Bone marrow (tissue), 2 donors: Measurements from ENCODE around the gene WFDC5.
A peak's percentile ranks its signal among the peaks of the same experiment; 100 is the strongest.
"Not testable (repeated sequence)": the region's sequence is repeated elsewhere in the genome, so short reads cannot be mapped to it uniquely, and the experiment has no call there.

Source experiments
- DNase-seq, 2 donors: peaks; one replicate each; lab custom pipeline; 2025; lab: John Stamatoyannopoulos, UW

WFDC5 gene, protein sequence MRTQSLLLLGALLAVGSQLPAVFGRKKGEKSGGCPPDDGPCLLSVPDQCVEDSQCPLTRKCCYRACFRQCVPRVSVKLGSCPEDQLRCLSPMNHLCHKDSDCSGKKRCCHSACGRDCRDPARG

DNA sequence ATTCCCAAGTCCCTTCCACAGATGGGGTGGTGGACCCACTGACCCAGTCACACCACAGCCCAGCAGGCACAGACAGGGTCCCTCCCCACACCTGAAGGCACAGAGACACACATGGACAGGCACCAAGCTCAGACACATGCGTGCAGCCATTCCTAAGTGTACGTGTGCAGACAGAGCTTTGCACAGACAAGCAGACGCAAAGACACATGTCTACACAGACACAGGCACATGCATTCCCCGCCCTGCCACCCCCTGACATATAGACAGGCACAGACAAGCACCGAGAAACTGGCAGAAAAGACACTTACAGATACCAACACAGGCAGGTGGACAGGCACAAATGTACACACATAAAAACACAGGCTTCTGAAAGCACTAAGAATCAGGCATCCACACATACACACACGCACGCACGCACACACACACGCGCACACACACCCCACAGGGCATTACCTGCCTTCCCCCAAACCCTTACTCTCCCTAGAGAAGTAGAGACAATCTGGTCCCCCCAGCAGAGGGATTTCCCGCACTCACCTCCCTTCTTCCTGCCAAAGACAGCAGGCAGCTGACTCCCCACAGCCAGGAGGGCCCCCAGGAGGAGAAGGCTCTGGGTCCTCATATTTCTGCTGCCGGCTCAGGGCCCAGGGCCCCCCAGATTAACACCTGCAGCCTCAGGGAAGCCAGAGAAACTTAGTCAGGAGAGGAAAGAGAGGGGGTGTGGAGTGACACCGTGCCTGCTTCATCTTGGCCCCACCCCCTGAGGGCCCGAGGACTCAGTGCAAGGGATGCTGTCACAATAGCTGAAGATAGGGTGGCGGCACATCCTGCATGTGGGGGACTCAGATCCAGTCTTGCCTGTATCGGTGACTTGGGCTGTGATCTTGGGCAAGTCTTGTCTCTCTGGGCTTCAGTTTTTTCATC is at the start of gene WFDC5:
Gene WFDC5 (minus strand): TSS at position 710 of the 921 bp plus-strand sequence. CDS start 91 bp downstream, at position 619.
- DNase-seq, result no peak

DNA sequence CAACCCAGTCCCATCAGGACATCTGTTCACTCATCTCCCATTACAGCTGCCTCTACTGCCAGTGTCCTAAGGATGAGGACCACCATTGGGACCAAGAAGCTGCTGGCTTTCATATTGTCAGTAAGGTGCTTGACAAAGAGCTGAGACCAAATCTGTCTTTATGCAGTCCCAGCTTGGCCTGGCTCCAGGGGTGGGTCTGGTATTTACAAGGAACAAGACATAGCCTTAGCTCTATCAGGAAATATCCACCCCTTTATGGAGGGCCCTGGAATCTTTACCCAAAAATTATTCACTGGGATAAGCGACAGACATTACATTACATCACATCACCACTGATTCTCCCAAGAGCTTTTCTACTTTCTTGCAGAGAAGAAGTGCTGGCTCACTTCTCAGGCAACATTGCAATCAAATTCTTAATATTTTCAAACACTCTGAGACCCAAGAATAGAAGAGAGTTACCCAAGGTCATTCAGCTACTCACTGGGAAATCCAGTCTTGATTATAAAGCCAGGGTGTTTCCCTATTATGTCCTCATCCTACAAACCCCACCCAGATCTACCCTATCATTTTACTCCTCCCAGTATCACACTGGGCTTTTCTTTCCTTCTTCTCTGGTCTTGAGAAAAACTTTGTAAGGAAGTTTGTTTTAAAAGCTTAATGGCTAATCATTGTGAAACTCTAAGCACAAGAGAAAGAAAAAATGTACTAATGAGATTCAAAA is 48.3 kb upstream of the WFDC5 start:
- DNase-seq, result no peak

DNA sequence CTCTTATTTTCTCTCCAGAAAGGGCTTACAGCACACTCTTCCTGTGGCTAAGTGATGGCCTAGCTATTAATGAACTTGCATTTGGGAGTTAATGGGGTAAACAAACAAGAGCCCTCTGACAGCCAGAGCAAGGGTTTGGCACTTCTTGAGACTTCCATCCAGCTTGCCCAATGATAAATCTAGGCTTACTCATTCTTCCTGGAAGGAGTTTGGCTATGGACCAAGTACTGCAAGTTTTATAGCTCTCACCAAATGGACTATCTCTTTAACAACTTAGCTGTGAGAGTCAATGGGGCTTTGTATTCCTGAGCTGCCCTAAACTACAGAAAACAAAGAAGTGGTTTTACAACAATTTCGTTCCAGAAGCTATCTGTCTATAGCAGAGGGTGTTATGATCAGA is 43.0 kb upstream of the WFDC5 start:
- DNase-seq, result no peak

DNA sequence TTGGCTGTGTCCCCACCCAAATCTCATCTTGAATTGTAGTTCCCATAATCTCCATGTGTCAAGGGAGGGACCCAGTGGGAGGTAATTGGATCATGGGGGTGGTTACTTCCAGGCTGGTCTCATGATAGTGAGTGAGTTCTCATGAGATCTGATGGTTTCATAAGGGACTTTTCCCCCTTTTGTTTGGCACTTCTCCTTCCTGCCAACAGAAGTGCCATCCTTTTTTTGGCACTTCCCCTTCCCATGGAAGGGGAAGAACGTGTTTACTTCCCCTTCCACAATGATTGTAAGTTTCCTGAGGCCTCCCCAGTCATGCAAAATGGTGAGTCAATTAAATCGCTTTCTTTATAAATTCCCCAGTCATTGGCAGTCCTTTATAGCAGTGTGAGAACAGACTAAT is 41.7 kb upstream of the WFDC5 start:
- DNase-seq, result no peak

DNA sequence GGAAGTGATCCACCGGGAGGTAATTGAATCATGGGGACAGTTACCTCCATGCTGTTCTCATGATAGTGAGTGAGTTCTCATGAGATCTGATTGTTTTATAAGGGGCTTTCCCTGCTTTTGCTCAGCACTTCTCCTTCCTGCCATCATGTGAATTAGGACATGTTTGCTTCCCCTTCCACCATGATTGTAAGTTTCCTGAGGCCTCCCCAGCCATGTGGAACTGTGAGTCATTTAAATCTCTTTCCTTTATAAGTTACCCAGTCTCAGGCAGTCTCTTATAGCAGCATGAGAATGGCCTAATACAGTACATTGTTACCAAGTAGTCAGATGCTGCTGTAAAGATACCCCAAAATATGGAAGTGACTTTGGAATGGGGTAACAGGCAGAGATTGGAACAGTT is 39.8 kb upstream of the WFDC5 start:
- DNase-seq, result not testable (repeated sequence)

DNA sequence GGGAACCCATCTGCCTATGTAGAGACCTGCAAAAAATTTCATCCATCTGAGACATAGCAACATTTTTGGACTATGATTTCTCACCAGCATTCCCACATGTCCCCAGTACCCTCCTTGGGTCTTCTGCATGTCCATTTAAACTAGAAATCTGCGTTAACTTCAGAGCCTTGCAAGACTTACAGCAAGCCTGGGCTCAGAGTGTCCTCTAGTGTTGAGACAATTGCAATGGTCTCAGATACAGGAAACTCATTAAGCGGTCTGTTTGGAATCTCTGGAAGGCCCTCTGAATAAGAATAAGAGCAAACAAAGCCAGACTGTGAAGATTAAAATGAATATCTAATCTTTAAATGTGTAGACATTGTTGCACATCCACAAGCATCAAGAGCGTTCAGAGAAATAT is 39.2 kb upstream of the WFDC5 start:
- no peak for DNase-seq

DNA sequence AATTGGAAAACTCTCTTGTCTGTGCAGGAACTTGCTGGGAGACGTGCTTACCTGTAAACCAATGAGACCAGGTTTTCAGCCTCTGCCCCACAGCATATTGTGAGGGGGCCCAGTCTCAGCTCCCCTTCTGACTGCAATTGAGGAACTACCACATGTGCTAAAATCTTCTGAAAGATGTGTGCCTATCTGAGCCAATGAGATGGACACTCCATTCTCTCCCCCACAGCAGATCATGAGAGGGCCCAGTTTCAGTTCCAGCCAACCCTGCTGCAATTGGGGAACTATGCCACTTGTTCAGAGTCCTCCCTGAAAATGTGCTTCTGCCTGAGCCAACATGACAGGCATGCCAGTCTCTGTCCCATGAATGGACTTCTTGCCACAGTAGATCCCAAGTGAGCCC is 38.8 kb upstream of the WFDC5 start:
- DNase-seq, result no peak

DNA sequence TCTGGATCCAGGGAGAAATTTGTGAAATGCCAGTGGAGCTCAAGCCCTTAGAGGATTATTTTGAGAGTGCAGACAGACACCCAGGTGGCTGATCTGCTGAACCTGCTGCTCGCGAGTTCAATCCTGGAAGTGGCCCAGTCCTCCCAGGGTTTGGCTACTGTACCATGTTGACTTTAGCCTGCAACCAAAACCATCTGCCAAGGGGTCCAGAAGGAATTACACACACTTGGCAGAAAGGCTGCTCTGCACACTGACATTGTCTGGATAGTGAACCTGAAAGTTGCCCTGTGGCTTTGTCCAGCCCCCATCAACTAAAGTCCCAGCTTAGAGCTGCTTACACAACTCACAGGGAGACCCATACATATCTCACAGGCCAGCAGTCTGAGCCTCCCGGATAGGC is 38.2 kb upstream of the WFDC5 start:
- DNase-seq, result no peak

DNA sequence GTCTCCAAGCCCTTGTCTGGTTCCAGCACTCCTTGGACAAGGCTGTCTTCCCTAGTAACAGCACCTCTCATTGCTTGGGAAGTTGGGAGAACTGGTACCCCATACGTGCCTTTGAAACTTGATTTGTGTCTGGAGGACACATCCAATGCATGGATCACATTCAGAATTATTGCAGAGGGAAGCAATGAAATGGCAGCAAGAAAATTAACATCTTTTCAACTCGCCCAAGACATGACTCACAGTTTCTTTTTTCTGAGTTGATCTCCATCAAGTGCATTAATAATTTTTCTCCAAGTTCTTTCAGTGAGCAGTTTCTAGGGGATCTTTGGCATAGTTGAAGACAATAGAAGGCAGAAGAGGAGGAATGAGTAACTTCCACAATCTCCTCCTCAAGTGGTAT is 37.4 kb upstream of the WFDC5 start:
- no peak for DNase-seq

DNA sequence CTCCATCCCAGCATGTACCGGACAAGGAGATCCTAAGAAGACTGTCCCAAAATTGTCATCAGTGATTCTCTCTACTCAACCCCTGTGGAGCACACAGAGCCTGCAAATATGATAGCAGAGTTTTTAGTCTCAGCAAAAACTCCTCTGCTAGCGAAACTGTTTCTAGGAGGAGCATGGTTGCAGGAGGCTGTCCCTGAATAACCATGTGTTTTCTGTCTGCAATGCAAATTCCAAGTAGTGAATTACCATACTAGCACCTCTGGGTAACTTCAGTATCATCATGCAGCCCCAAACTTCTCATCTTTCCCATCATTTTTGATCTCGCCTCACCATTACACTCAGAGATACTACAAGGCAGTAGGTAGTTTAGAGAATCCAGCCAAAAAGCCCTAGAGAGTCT is 34.1 kb upstream of the WFDC5 start:
- DNase-seq, result no peak

DNA sequence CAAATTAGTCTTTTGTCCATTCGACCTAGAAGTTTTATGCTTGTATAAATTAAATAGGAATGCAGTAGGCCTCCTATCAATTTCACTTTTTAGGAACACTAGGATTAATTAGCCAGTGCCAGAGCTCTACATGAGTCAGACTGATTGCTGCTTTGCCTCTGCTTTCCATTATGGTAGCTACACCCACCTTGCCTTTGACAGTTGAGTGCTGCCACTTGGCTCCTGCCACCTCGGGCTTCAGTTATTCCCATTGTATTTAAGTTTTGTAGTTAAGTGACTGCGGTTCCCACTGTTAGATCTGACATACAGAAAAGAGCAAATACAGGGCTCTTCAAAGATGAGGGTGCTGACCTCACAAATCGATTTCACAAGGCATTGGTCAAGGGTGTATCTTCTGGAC is 25.9 kb upstream of the WFDC5 start:
- DNase-seq, result no peak

DNA sequence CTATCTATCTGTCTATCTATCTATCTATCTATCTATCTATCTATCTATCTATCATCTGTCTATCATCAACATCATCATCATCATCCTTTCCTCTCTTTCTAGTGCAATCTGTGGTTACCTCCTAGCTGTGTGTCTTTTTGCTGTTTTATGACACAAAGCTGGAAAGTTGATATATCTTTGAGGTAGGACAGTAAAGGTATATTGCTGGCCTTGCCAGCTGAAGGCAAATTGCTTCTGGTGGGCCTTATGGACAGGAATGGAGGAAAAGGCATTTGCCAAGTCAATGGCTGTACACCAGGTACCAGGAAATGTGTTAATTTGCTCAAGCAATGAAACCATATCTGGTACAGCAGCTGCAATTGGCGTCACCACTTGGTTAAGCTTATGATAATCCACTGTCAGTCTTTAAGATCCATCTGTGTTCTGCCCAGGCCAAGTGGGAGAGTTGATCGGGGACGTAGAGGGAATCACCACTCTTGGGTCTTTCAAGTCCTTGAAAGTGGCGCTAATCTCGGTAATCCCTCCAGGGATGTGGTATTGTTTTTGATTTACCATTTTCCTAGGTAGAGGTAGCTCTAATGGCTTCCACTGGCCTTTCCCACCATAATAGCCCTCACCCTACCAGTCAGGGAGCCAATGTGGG is 24.9 kb upstream of the WFDC5 start:
- DNase-seq, result not testable (repeated sequence)

DNA sequence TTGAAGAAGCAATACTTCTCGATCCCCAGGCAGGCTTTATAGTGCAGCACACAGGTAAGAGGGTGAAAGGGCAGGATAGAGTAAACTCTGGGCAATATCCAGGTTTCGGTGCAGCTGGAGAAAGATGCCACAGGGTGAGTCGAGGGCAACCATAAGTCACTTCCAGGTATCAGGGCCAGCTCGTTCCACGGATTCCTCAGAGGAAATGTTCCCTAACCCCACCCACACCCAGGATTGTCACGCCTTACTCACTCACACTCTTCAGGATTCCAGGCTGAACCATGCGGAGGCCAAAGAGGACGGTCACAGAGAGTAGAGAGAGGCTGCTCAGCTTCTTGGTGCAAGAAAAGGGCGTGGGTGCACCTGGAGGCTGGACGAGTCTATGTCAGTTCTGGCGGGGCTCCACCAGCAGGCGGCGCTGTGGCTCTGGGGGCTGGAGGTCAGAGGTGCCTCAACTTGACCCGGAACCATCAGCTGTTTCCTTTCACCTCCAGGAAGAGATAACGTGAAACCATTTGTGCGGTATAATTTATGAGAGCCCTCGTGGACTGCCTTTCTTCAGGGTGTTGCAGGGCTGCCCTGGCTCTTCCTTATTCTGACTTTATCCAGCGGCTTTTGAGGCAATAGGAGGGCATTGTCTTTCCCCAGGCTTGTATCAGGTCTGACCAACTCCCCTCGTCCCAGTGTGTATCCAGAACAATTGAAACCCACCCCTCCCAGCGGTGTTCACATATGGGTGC is 23.8 kb upstream of the WFDC5 start:
- peak in 1 of 2 donors; percentile 41 for DNase-seq

DNA sequence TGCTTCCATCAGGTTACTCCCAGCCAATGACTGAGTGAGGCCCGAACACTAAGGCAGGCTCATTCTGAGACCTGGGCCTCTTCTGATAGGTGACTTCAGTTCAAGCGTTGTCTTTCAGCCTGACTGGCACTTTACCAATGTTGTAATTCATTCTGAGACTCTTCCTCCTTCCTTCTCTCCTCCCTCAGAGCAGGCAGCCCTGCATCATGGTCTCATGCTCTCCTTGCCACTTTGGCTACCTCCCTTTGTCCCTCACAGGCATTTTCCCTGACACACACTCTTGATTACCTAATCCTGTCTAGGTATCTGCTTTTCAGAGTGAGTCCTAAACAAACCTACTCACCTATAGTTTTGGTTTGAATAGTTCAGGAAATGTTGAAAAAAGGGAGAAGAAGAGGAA is 21.9 kb upstream of the WFDC5 start:
- DNase-seq, result no peak

DNA sequence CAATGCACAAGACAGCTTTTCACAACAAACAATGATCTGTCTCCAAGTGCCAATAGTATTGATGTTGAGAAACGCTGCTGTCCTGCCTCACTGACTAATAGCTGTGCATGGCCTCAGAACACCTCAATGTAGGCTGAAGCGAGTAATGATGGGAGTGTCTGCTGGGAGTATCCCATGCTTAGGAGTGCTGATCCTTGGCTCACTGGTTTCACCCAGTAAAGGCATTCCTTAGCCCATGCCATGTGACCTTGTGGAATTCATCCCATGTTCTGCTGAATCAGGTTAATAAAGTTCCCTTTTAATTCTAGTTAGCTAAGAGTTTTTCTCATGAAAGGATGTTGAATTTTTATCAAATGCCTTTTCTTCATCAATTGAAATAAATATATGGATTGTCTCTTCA is 13.1 kb upstream of the WFDC5 start:
- no peak for DNase-seq

DNA sequence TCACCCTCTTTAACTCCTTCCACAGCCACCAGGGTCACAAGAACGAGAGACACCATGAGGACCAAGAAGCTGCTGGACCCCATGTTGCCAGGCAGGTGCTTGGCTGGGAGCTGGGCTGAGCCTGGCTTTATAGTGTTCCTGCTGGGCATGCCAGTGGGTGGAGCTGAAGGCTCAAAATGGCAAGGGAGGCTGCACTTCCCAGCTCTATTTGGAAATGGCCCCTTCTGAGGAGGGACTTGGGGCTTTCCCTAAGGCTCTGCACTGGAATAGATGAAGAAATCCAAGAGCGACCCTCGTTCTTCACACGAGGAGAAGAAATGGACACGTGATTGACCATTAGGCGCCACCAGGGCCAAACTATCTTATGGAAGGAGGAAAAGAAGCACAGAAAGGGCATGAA is 9.4 kb upstream of the WFDC5 start, which contains the start of gene WFDC12:
Gene WFDC12 (minus strand): TSS at position 101 of the 400 bp plus-strand sequence. CDS start 18 bp downstream, at position 83.
- DNase-seq, result no peak

DNA sequence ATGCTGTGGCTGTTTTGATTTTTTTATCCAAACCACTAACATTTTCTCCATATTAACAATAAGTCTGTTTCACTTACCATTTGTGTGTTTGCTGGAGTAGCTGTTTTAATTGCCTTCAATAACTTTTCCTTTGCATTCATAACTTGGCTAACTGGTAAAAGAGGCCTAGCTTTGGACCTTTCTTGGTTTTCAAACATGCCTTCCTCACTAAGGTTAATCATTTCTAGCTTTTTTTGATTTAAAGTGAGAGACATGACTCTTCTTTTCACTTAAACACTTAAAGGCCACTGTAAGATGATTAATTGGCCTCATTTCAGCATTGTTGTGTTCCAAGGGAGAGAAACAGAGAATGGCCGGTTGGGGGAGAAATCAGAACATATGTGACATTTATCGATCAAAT is 6.4 kb upstream of the WFDC5 start:
- no peak for DNase-seq

DNA sequence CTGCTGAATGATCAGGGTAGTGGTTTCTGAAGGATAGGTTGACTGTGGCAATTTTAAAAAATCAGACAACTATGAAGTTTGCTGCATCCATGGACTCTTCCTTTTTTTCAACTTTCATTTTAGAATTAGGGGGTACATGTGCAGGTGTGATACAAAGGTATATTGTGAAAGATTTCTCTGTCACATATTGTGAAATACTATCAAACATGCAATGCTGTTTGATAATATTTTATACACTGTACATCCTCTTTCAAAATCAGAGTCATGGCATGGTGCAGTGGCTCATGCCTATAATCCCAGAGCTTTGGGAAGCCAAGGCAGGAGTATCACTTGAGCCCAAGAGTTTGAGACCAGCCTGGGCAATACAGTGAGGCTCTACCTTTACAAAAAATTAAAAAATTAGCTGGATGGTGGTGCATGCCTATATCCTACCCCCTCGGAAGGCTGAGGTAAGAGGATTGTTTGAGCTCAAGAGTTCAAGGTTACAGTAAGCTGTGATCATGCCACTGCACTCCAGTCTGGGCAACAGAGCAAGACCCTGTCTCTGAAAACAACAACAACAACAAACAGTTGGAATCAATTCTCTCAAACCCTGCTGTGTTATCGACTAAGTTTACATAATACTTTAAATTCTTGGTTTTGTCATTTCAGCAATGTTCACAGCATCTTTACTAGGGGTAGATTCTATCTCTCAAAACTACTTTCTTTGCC is 4.7 kb upstream of the WFDC5 start:
- DNase-seq, result no peak

DNA sequence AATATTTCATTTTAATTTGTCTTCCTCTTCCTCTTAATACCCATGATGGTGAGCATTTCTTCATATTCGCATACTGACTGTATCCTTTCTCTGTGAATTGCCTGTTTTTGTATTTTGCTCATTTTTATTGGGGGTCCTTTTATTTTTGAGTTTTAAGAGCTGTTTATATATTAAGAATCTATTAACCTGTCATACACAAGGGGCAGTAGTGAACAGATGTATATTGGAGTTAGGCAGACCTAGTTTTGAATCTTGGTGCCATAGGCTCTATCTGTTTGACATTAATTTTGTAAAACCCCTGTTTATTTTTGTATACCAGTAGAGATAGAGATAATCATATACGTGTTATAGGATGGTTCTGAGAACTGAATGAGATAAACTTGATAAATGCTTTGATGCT is 3.1 kb upstream of the WFDC5 start:
- no peak for DNase-seq

DNA sequence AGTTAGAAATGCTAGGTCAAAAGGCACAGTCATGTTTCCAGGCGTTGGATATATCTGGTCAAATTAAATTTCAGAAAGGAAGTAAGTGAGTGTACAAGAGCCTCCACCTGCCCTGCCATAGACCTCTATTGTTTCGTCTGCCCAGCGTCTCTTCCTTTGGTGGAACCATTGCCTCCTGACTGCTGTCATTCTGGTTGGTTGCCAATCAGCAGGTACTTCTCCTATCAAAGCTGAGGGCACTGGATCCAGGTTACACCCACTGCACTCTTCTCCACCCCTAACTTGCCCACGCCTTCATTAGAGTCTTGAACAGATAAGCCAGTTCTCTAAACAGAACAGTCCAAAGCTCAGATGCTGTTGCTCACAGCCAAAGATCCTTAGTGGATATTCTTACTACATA is 2.6 kb upstream of the WFDC5 start:
- no peak for DNase-seq

DNA sequence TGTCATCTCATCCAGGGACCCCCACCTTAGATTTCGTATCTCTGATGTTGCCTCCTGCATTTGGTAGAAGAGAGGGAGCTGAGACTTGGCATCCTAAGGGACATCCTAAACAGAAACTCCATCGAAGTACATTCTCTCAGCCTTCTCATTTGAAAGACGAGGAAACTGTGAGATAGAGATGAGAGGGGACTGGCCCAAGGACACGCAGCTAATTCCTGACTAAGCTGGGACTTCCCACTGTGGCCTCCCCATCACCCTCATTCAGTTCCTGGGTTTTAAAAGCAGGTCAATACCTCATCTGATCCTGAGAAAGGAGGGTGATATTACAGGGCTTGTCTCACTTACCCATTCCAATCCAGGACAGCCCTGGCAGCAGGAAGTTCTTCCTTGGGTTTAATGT is 855 bp upstream of the WFDC5 start:
- DNase-seq, result no peak
